HCT116 (cell line): Measurements from ENCODE around the gene SYCP3. TPM values are rescaled to one million over a fixed set of nuclear protein-coding genes. Genes with fewer than 3 reads are reported as not detected.

Experiments
- ATAC-seq: fragments of 200-7000 bp; cut with Tn5 transposase; 2 replicates; pipeline ENCODE4 v1.9.1; 2020; ENCODE audit warnings: mild to moderate bottlenecking, moderate library complexity
- BruUV-seq: library from RNA; stranded (reverse); fragments of 400-500 nt; replicated peaks from 2 replicates; lab custom pipeline; 2021; lab: Mats Ljungman, UMichigan
- CTCF ChIA-PET: fragments of 300-600 bp; sonication (Branson Sonifier 250); formaldehyde crosslinking; loops from one replicate; lab custom pipeline; 2021; ENCODE audit warnings: antibody characterized with exemption; lab: Charles Lee
- POLR2A ChIA-PET: fragments of 300-600, 350-600 bp; sonication (Branson Sonifier 250); formaldehyde crosslinking; loops from one replicate; lab custom pipeline; 2021; ENCODE audit warnings: antibody characterized with exemption; lab: Charles Lee
- RAD21 ChIA-PET, 2 experiments: fragments of 300-600 bp; sonication (Branson Sonifier 250); formaldehyde crosslinking; loops; one replicate each; lab custom pipeline; 2023; ENCODE audit warnings: low total read pairs in 2 of 2; ENCODE audit not compliant: uncharacterized antibody in 2 of 2, unreplicated experiment in 2 of 2, low non-redundant PET in 1 of 2; lab: Charles Lee
- DNase-seq: peaks from one replicate; pipeline ENCODE4 v3.0.0-alpha.2; 2010; ENCODE audit warnings: low read depth, low spot score
- H2AFZ ChIP-seq: fragments of 200-600 bp; shearing (Covaris generic), sonication (generic); 2 replicates; pipeline ENCODE4 v1.6.1; 2017; ENCODE audit warnings: low read depth, mixed run types, mixed read lengths, antibody characterized with exemption, low read length; ENCODE audit not compliant: poor library complexity, severe bottlenecking
- H3K27ac ChIP-seq: 2 replicates; pipeline ENCODE4 v1.5.1; 2012; ENCODE audit warnings: low read depth, low read length
- H3K27me3 ChIP-seq: fragments of 200-600 bp; sonication (generic); 2 replicates; pipeline ENCODE4 v1.6.1; 2016; ENCODE audit warnings: mixed run types, low read length, mixed read lengths; ENCODE audit not compliant: insufficient read depth
- H3K36me3 ChIP-seq, 2 experiments: fragments of 200-500 bp in 1 of 2; fragments of 200-600 bp in 1 of 2; sonication (Bioruptor generic) in 1 of 2; sonication (generic) in 1 of 2; 2 replicates each; pipeline versions ENCODE4 v1.5.1 to v1.6.1; 2014 to 2016; ENCODE audit warnings: low read length in 2 of 2, inconsistent platforms in 1 of 2, mixed read lengths in 1 of 2, mixed run types in 1 of 2; ENCODE audit not compliant: insufficient read depth in 2 of 2, control insufficient read depth in 1 of 2
- H3K4me1 ChIP-seq, 2 experiments: fragments of 200-600 bp in 1 of 2; sonication (generic) in 1 of 2; 2 replicates each; pipeline versions ENCODE4 v1.5.1 to v1.6.1; 2012 to 2017; ENCODE audit warnings: low read length in 2 of 2, inconsistent platforms in 1 of 2, mild to moderate bottlenecking in 1 of 2, mixed read lengths in 1 of 2, mixed run types in 1 of 2, moderate library complexity in 1 of 2; ENCODE audit not compliant: insufficient read depth in 2 of 2, control insufficient read depth in 1 of 2
- H3K4me2 ChIP-seq: fragments of 200-600 bp; sonication (generic); 2 replicates; pipeline ENCODE4 v1.6.1; 2017; ENCODE audit warnings: mixed run types, low read length, mixed read lengths
- H3K4me3 ChIP-seq, 2 experiments: fragments of 200-600 bp in 1 of 2; sonication (generic) in 1 of 2; replicated peaks in 1 of 2; 2 replicates each; pipeline ENCODE4 v1.5.1; 2011 to 2016; ENCODE audit warnings: low read length in 2 of 2, control low read depth in 1 of 2, low read depth in 1 of 2, mild to moderate bottlenecking in 1 of 2, mixed read lengths in 1 of 2, mixed run types in 1 of 2
- H3K79me2 ChIP-seq: fragments of 200-600 bp; sonication (generic); 2 replicates; pipeline ENCODE4 v1.6.1; 2017; ENCODE audit warnings: mild to moderate bottlenecking, mixed run types, low read length, moderate library complexity, mixed read lengths; ENCODE audit not compliant: insufficient read depth
- H3K9ac ChIP-seq: fragments of 200-600 bp; sonication (generic); 2 replicates; pipeline ENCODE4 v1.6.1; 2016; ENCODE audit warnings: low read length, mixed read lengths
- H3K9me2 ChIP-seq: fragments of 200-600 bp; sonication (generic), shearing (Covaris generic); 2 replicates; pipeline ENCODE4 v1.6.1; 2017; ENCODE audit warnings: mixed run types, mild to moderate bottlenecking, moderate library complexity; ENCODE audit not compliant: insufficient read depth
- H3K9me3 ChIP-seq, 2 experiments: fragments of 200-500 bp in 1 of 2; fragments of 200-600 bp in 1 of 2; sonication (Bioruptor generic) in 1 of 2; sonication (generic) in 1 of 2; 2 replicates each; pipeline ENCODE4 v1.6.1; 2014 to 2017; ENCODE audit warnings: low read length in 2 of 2, mixed read lengths in 2 of 2, inconsistent platforms in 1 of 2, low read depth in 1 of 2, mild to moderate bottlenecking in 1 of 2, mixed run types in 1 of 2, moderate library complexity in 1 of 2; ENCODE audit not compliant: control insufficient read depth in 1 of 2, insufficient read depth in 1 of 2
- H4K20me1 ChIP-seq: fragments of 200-600 bp; sonication (generic), shearing (Covaris generic); 2 replicates; pipeline ENCODE4 v1.6.1; 2017; ENCODE audit warnings: mixed run types, mild to moderate bottlenecking, moderate library complexity; ENCODE audit not compliant: insufficient read depth
- ATF3 ChIP-seq: IDR thresholded peaks from 2 replicates; pipeline ENCODE4 v1.6.1; 2012
- ELF1 ChIP-seq: IDR thresholded peaks from 2 replicates; pipeline ENCODE4 v1.6.1; 2012; ENCODE audit warnings: low read depth, borderline replicate concordance
- EZH2phosphoT487 ChIP-seq: fragments of 200-600 bp; IDR thresholded peaks from 2 replicates; pipeline ENCODE4 v1.6.1; 2018; ENCODE audit warnings: antibody characterized with exemption, borderline replicate concordance
- FOSL1 ChIP-seq: IDR thresholded peaks from 2 replicates; pipeline ENCODE4 v1.6.1; 2012; ENCODE audit warnings: low read depth
- MAX ChIP-seq: IDR thresholded peaks from 2 replicates; pipeline ENCODE4 v1.6.1; 2012
- POLR2A ChIP-seq: IDR thresholded peaks from 2 replicates; pipeline ENCODE4 v1.7.0; 2011; ENCODE audit warnings: borderline replicate concordance; ENCODE audit not compliant: insufficient read depth, insufficient read length; ENCODE audit errors: extremely low read depth
- RAD21 ChIP-seq: IDR thresholded peaks from 2 replicates; pipeline ENCODE4 v1.6.1; 2012; ENCODE audit warnings: low read depth, mild to moderate bottlenecking
- SRF ChIP-seq: IDR thresholded peaks from 2 replicates; pipeline ENCODE4 v1.6.1; 2012; ENCODE audit warnings: low read depth
- ZBTB33 ChIP-seq: IDR thresholded peaks from 2 replicates; pipeline ENCODE4 v1.6.1; 2011; ENCODE audit warnings: mild to moderate bottlenecking, low read length, moderate library complexity; ENCODE audit not compliant: insufficient replicate concordance; ENCODE audit errors: extremely low read depth
- ZNF274 ChIP-seq: fragments of 200-500 bp; sonication (Bioruptor generic); IDR thresholded peaks from 2 replicates; pipeline ENCODE4 v1.6.1; 2014; ENCODE audit warnings: mild to moderate bottlenecking, low read depth, low read length, inconsistent platforms
- intact Hi-C: fragments of 100-400 bp; cut with micrococcal nuclease; formaldehyde crosslinking; loops from 2 replicates; pipeline ENCODE4 v1.10.0; 2022
- total RNA-seq: library from RNA; stranded (reverse); gene quantifications from one replicate; pipeline ENCODE4 v1.2.1, GENCODE V29; 2021; ENCODE audit not compliant: unreplicated experiment

Gene SYCP3
- total RNA-seq, 1 experiment from 2014 or later, result not detected

- no peak overlapping the region for H3K4me3 ChIP-seq
- RAD21 ChIA-PET, result no interaction called here
- H3K4me2 ChIP-seq, result no peak overlapping the region
- no peak overlapping the region for H2AFZ ChIP-seq
- H4K20me1 ChIP-seq, result no peaks in the 10 kb centered on the region
- CTCF ChIA-PET, result no interaction called here
- POLR2A ChIA-PET, result no interaction called here
- ATAC-seq (no peak), DNase-seq (no peak)
- no peaks in the 10 kb centered on the region for H3K9me2 ChIP-seq
- peaks cover 20% of the 10 kb centered on the region for H3K79me2 ChIP-seq
- intact Hi-C loops, result no loop called here
- TF ChIP-seq ZNF274 (no peak), ATF3 (no peak), ZBTB33 (no peak), SRF (no peak), EZH2phosphoT487 (no peak), MAX (no peak), ELF1 (no peak), FOSL1 (no peak), POLR2A (no peak), RAD21 (no peak)
- no peaks in the 10 kb centered on the region for H3K27me3 ChIP-seq
- H3K9me3 ChIP-seq, result no peaks in the 10 kb centered on the region
- H3K9ac ChIP-seq, result no peak overlapping the region
- H3K27ac ChIP-seq, result no peak overlapping the region
- no TSS peak for BruUV-seq
- peaks cover 8 to 15% of the 10 kb centered on the region in 2 experiments; a peak in 3 of 4 replicates for H3K4me1 ChIP-seq
- H3K36me3 ChIP-seq, result no peaks in the 10 kb centered on the region
Measured at GRCh38 chr12:101694986-101695385, 44.3 kb downstream of the SYCP3 start.
